Activated CD4-positive, alpha-beta memory T cell treated with anti-CD3 and anti-CD28 coated beads, Interleukin-2, amount 10 ng/mL, durations not matched to agents 7 days and 5 days (primary cell): ENCODE data around the gene MED31. TPM values are rescaled to one million over a fixed set of nuclear protein-coding genes. Genes with fewer than 3 reads are reported as not detected.
"Not testable (repeated sequence)": the region's sequence is repeated elsewhere in the genome, so short reads cannot be mapped to it uniquely, and the experiment has no call there.

Experiments
- CTCF ChIA-PET: fragments of 350-600 bp; sonication (Branson Sonifier 250); formaldehyde crosslinking; loops from one replicate; lab custom pipeline; 2021; ENCODE audit warnings: antibody characterized with exemption, inconsistent platforms; lab: Charles Lee
- POLR2A ChIA-PET: fragments of 350-600 bp; sonication (Branson Sonifier 250); formaldehyde crosslinking; loops from one replicate; lab custom pipeline; 2021; ENCODE audit warnings: antibody characterized with exemption; lab: Charles Lee
- DNase-seq: peaks from one replicate; pipeline ENCODE4 v3.0.0-alpha.2; 2020
- H3K27ac Mint-ChIP-seq: one replicate; pipeline ENCODE4 v1.8.0; 2021; ENCODE audit warnings: mild to moderate bottlenecking, mixed read lengths
- H3K27me3 Mint-ChIP-seq: one replicate; pipeline ENCODE4 v1.8.0; 2021; ENCODE audit warnings: mixed read lengths
- H3K36me3 Mint-ChIP-seq: one replicate; pipeline ENCODE4 v1.8.0; 2021; ENCODE audit warnings: low read depth, mixed read lengths
- H3K4me1 Mint-ChIP-seq: one replicate; pipeline ENCODE4 v1.8.0; 2021; ENCODE audit warnings: mixed read lengths
- H3K4me3 Mint-ChIP-seq: one replicate; pipeline ENCODE4 v1.8.0; 2021; ENCODE audit warnings: mild to moderate bottlenecking, mixed read lengths
- H3K9me3 Mint-ChIP-seq: one replicate; pipeline ENCODE4 v1.8.0; 2021; ENCODE audit warnings: mixed read lengths
- total RNA-seq, 2 experiments: library from RNA; stranded (reverse); gene quantifications; one replicate each; pipeline ENCODE4 v1.2.3, GENCODE V29; 2021

MED31 gene
- total RNA-seq, 2 experiments from 2014 or later, result 26.0 to 26.3 TPM

DNA sequence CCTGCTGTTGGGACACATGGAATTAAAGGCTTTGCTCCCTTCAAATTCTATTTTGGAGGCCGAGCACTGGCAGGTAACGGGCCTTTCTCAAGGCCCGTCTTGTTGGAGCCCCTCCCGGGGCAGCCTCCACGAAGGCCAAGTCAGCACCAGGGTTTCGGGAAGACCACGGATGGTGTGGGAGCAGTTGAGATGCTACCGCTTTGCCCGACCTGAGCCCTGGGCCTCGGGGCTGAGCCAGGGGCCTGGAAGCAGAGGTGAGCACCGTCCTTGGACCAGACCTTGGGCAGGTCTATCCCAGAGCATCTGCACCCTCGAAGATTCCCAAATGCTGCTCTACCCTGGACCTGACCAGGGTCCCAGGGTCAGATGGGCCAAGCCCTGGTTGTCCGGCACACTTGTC, 23.2 kb upstream of the MED31 start:
- CTCF ChIA-PET, result no interaction called here
- H3K4me3 Mint-ChIP-seq, result no peak overlapping the region
- H3K4me1 Mint-ChIP-seq, result peaks cover 10% of the 10 kb centered on the region
- no peaks in the 10 kb centered on the region for H3K36me3 Mint-ChIP-seq
- no peaks in the 10 kb centered on the region for H3K9me3 Mint-ChIP-seq
- peaks cover 15% of the 10 kb centered on the region for H3K27me3 Mint-ChIP-seq
- DNase-seq, result no peak
- POLR2A ChIA-PET, result no interaction called here
- H3K27ac Mint-ChIP-seq, result no peak overlapping the region

DNA sequence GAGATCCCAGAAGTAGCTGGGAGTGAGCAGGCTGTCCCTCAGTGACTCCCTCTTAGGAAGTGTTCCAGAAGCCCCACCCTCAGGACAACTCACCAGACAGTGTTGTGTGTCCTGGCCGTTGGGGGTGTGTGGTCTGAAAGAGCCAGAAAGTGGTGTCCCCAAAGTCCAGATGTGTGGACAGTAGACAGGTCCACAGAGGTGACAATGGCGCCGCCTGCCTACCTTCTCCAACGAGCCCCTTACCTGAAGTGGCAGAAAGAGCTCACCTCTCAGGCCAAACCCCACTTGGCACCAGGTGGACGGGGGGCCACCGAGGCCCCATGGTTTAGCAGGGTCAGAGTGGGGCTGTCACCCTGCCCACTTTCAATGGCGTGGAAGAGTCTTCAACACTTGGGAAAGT, 20.0 kb upstream of the MED31 start:
- CTCF ChIA-PET, result no interaction called here
- POLR2A ChIA-PET, result no interaction called here
- no peak overlapping the region for H3K27ac Mint-ChIP-seq

DNA sequence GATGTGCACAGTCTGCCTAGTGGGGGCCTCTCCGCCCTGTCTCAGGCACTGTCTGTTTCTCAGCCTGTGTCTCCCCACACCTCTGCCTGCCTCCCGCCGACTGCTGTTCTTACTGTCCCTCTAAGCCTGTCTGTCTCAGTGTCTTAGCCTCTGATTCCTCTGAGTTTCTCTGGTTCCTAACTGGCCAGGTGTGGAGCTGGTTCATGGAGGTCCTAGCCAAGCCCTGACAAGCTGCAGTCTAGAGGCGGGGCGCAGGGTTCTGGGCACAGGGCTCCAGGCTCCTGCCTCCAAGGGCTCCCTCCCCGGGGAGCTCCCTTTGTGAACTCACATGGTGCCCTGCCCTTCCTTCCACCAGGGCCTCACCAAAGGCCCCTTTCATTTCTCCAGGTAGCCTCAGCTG, 19.6 kb upstream of the MED31 start:
- ChIA-PET POLR2A (no interaction called here), CTCF (no interaction called here)
- DNase-seq, result no peak
- H3K9me3 Mint-ChIP-seq, result no peaks in the 10 kb centered on the region
- H3K27me3 Mint-ChIP-seq, result no peaks in the 10 kb centered on the region
- peaks cover 4% of the 10 kb centered on the region for H3K4me1 Mint-ChIP-seq
- H3K27ac Mint-ChIP-seq, result no peak overlapping the region
- no peaks in the 10 kb centered on the region for H3K36me3 Mint-ChIP-seq
- H3K4me3 Mint-ChIP-seq, result no peak overlapping the region

More for the DNA sequence above, 20.0 kb upstream of the MED31 start:
- Mint-ChIP-seq H3K36me3 (no peaks in the 10 kb centered on the region), H3K4me3 (no peak overlapping the region), H3K9me3 (no peaks in the 10 kb centered on the region), H3K4me1 (peaks cover 4% of the 10 kb centered on the region), H3K27me3 (no peaks in the 10 kb centered on the region)
- DNase-seq, result no peak

DNA sequence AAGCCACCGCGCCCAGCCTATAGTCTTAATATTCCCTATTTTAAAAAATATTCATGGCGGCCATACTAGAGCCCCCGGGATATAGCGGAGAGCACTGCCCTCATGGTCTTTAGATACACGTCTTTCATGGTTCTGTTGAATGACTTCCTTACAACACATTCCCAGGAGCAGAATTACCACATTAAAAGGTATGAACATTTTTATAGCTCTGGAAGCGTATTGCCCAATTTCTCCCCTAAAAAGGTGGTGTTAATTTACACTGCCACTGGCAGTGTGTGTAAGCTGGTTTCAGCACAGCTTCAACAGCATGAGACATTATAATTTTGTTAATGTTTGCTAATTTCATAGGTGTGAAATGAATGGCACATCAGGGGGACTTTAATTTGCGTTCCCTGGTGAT, 19.2 kb upstream of the MED31 start:
- Mint-ChIP-seq H3K27me3 (no peaks in the 10 kb centered on the region), H3K4me3 (no peak overlapping the region), H3K36me3 (no peaks in the 10 kb centered on the region), H3K27ac (no peak overlapping the region), H3K4me1 (peaks cover 4% of the 10 kb centered on the region), H3K9me3 (no peaks in the 10 kb centered on the region)
- CTCF ChIA-PET, result interaction anchor here (0.7 to 1.6 kb wide), 2 partner anchors 42 to 181 kb away, joined by 3 to 4 read pairs; partner anchors contain the start of gene SLC13A5
- no peak for DNase-seq
- POLR2A ChIA-PET, result no interaction called here

DNA sequence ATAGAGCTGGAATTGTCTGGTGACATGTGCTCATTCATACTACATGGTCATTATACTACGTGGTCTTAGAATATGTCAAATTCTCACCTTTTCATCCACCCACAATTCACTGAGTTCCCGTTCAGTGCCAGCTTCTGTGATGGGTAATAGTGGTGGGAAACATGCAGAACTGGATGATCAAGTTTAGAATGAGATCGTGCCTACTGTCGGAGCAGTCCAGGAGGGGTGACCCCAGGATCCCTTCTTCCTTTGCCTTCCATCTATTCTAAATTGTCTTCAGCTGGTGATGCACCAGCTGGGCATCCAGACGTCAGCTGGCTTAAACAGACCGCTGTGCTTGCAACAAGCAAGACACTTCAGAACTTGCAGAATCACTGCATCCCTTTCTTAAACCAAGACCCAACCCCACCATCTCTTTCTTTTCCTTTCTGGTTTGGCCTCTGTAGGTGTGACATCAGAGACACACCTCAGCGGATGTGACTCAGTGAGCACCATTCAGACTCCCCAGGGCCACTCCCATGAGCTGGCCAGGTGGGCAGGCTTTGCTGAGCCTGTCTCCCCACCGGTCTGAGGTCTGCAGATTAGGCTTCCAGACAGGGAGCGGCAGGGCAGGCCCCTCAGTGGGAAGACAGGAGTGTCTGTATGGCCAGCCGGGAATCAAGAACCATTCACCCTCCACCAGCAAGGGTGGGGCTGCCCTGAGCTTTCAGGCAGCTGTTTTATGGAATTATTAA, 18.2 kb upstream of the MED31 start:
- ChIA-PET CTCF (interaction anchor here (0.6 to 1.6 kb wide), 5 partner anchors 12 to 182 kb away, joined by 3 to 4 read pairs (median 3); partner anchors contain the start of gene SLC13A5), POLR2A (no interaction called here)
- no peaks in the 10 kb centered on the region for H3K27me3 Mint-ChIP-seq
- H3K4me1 Mint-ChIP-seq, result peaks cover 4% of the 10 kb centered on the region
- DNase-seq, result no peak
- no peak overlapping the region for H3K4me3 Mint-ChIP-seq
- no peaks in the 10 kb centered on the region for H3K36me3 Mint-ChIP-seq
- H3K9me3 Mint-ChIP-seq, result no peaks in the 10 kb centered on the region
- H3K27ac Mint-ChIP-seq, result no peak overlapping the region

DNA sequence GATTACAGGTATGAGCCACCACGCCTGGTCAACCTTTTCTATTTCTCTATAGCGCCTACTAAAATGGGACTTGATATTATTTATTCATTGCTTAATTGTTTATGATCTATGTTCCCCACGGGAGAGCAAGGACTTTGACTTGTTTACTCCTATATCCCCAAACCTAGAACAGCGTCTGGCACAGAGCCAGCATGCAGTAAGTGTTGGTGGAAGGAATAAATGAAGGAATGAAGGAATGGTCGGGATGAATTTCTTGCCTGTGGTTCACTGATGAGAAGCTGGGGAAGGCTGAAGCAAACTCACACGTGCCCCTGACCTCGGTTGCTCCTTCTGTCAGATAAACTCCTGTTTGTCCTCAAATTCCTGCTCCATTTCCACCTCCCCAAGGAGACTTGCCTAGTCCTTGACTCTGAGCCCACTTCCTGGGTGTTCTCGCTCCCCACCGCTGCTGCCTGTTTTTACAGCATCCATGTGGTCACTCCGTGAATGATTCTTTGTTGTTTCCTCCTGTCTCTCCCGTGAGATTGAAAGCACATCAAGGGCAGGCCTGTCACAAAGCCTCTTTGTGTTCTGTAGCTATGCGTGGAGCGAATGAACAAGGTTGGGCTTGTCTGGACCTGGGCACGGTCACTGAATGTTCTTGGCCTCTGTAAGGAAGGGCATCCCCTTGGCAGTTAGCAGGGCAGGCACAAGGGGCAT, 17.5 kb upstream of the MED31 start:
- ChIA-PET POLR2A (no interaction called here), CTCF (interaction anchor here (0.9 to 1.6 kb wide), 3 partner anchors 11 to 175 kb away, joined by 3 to 4 read pairs (median 3); partner anchors contain the start of gene SLC13A5)
- no peaks in the 10 kb centered on the region for H3K27me3 Mint-ChIP-seq
- no peaks in the 10 kb centered on the region for H3K9me3 Mint-ChIP-seq
- DNase-seq, result no peak
- H3K27ac Mint-ChIP-seq, result no peak overlapping the region
- no peaks in the 10 kb centered on the region for H3K36me3 Mint-ChIP-seq
- peaks cover 4% of the 10 kb centered on the region for H3K4me1 Mint-ChIP-seq
- H3K4me3 Mint-ChIP-seq, result no peak overlapping the region

DNA sequence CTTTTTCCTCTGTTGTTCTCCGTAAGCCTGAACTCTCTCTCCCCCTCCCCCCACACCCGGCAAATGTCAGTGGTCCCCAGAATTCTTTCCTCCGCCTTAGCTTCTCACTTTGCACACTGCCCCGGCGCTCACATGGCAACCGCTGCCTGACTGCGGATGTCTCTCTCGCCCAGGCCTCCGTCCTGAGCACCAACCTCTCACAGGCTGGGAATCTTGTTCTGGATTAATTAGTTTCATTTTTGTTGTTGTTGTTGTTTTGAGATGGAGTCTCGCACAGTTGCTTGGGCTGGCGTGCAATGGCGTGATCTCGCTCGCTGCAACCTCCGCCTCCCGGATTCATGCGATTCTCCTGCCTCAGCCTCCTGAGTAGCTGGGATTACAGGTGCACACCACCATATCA, 16.8 kb upstream of the MED31 start:
- no peak overlapping the region for H3K4me3 Mint-ChIP-seq
- POLR2A ChIA-PET, result no interaction called here

DNA sequence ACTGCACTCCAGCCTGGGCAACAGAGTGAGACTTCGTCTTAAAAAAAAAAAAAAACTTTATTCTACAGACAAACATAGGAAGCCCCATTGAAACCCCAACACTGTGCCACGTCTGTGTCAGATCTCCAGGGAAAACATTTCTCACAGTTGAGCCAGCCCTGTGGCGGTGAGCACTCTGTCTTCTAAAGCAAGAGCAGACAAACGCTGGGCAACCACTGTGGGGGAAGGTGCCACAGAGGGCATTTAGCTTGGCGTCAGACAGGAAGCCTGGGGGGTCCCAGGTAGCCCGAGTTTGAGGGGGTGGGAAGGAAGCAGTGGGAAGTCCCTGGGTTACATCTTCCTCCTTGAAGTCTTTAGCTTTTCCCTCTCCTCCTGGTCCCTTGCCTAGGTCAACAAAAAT, 16.1 kb upstream of the MED31 start:
- ChIA-PET CTCF (interaction anchor here (1.5 to 1.9 kb wide), 4 partner anchors 9 to 243 kb away, joined by 4 to 17 read pairs (median 6); no protein-coding TSS in a partner anchor), POLR2A (no interaction called here)
- DNase-seq, result no peak
- Mint-ChIP-seq H3K9me3 (no peaks in the 10 kb centered on the region), H3K27me3 (no peaks in the 10 kb centered on the region), H3K4me1 (peaks cover 5% of the 10 kb centered on the region), H3K27ac (no peak overlapping the region), H3K4me3 (no peak overlapping the region), H3K36me3 (no peaks in the 10 kb centered on the region)

More for the DNA sequence above, 16.8 kb upstream of the MED31 start:
- H3K27ac Mint-ChIP-seq, result no peak overlapping the region
- CTCF ChIA-PET, result interaction anchor here (1.5 kb wide), 1 partner anchor 11 kb away, joined by 3 read pairs; no protein-coding TSS in a partner anchor
- H3K27me3 Mint-ChIP-seq, result no peaks in the 10 kb centered on the region
- H3K9me3 Mint-ChIP-seq, result no peaks in the 10 kb centered on the region
- no peaks in the 10 kb centered on the region for H3K36me3 Mint-ChIP-seq
- DNase-seq, result no peak
- peaks cover 4% of the 10 kb centered on the region for H3K4me1 Mint-ChIP-seq

DNA sequence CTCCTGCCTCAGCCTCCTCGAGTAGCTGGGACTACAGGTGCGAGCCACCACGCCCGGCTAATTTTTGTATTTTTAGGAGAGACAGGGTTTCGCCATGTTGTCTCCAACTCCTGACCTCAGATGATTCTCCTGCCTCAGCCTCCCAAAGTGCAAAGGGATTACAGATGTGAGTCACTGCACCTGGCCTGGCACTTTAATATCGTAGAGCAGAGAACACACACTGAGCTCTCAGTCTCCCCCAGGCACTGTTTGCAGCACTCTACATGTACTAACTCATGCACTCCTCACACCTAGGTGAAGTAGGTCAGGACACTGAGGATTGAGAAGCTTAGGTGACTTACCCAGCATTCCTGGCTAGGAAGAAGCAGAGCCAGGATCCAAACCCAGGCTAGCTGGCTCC, 15.2 kb upstream of the MED31 start:
- peaks cover 10% of the 10 kb centered on the region for H3K4me1 Mint-ChIP-seq
- H3K4me3 Mint-ChIP-seq, result no peak overlapping the region
- H3K36me3 Mint-ChIP-seq, result no peaks in the 10 kb centered on the region
- H3K9me3 Mint-ChIP-seq, result no peaks in the 10 kb centered on the region
- no peak overlapping the region for H3K27ac Mint-ChIP-seq
- CTCF ChIA-PET, result interaction anchor here (0.8 to 1.9 kb wide), 7 partner anchors 10 to 338 kb away, joined by 4 to 17 read pairs (median 4); partner anchors contain the start of genes KIAA0753 and TEKT1
- H3K27me3 Mint-ChIP-seq, result no peaks in the 10 kb centered on the region
- POLR2A ChIA-PET, result no interaction called here
- DNase-seq, result no peak

DNA sequence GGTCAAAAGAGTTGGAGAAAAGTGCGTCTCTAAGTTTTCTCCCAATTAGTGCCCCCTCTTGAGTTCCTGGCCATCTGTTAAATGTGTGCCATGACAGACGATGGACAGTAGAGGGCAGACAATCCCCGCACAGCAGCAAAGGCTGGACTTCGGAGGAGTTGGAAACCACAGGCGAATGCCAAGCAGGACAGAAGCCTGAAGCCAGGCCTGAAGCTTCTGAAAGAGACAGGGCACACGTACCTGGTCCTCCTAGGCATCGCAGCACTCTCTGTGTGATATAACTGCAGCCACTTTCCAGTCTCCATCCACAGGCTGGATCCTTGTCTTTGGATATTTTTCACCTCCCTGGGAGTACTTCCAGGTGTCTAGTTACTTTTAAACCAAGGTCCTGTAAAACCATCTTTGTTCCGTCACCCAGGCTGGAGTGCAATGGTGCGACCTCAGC, 14.7 kb upstream of the MED31 start:
- DNase-seq, result peak; percentile 58
- no peaks in the 10 kb centered on the region for H3K9me3 Mint-ChIP-seq
- ChIA-PET POLR2A (no interaction called here), CTCF (interaction anchor here (0.8 to 1.9 kb wide), 7 partner anchors 11 to 338 kb away, joined by 4 to 17 read pairs (median 4); partner anchors contain the start of genes KIAA0753 and TEKT1)
- H3K4me1 Mint-ChIP-seq, result peaks cover 14% of the 10 kb centered on the region
- no peaks in the 10 kb centered on the region for H3K36me3 Mint-ChIP-seq
- no peak overlapping the region for H3K4me3 Mint-ChIP-seq
- no peaks in the 10 kb centered on the region for H3K27me3 Mint-ChIP-seq
- H3K27ac Mint-ChIP-seq, result no peak overlapping the region

DNA sequence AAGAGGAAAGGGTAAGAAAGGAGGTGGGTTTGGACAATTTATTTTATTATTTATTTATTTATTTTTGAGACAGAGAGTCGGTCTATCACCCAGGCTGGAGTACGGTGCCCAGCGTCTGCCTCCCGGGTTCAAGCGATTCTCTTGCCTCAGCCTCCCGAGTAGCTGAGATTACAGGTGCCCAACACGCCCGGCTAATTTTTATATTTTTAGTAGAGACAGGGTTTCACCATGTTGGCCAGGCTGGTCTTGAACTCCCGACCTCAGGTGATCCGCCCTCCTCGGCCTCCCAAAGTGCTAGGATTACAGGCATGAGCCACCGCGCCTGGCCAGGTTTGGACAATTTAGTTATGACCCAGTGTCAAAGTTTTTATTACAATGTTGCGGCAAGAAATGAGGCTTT, 11.8 kb upstream of the MED31 start:
- H3K27me3 Mint-ChIP-seq, DNase-seq, H3K36me3 Mint-ChIP-seq, H3K9me3 Mint-ChIP-seq, H3K27ac Mint-ChIP-seq, H3K4me3 Mint-ChIP-seq, CTCF ChIA-PET, POLR2A ChIA-PET: not testable (repeated sequence)
- H3K4me1 Mint-ChIP-seq, result peaks cover 28% of the 10 kb centered on the region

DNA sequence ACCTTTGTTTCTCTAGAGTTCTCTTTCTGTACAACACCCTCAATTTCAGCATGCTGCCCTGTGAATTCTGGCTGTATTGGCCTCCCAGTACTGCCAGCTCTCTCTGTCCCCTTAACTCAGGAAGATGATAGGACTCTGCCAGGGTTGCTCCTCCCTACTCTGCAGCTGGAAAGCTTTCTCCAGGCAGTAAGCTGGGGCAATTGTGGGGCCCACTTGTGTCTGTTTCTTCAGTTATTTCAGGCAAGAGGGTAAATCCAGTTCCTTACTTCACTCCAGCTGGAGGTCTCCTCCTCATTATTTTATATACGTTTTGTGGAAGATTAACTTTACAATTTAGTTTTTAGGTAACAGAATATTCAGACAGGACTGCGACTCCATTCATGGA, 10.1 kb upstream of the MED31 start:
- no peaks in the 10 kb centered on the region for H3K9me3 Mint-ChIP-seq
- no peaks in the 10 kb centered on the region for H3K27me3 Mint-ChIP-seq
- CTCF ChIA-PET, result interaction anchor here (1.1 kb wide), 1 partner anchor 10 kb away, joined by 3 read pairs; the partner anchor contains the start of genes C17orf100 and MED31
- no peak overlapping the region for H3K4me3 Mint-ChIP-seq
- peaks cover 37% of the 10 kb centered on the region for H3K4me1 Mint-ChIP-seq
- H3K27ac Mint-ChIP-seq, result no peak overlapping the region
- peaks cover 6% of the 10 kb centered on the region for H3K36me3 Mint-ChIP-seq
- DNase-seq, result no peak
- POLR2A ChIA-PET, result interaction anchor here (1.9 to 2.6 kb wide), 2 partner anchors 10 to 20 kb away, joined by 5 to 9 read pairs; partner anchors contain the start of genes C17orf100, MED31 and TXNDC17
